ENCODE measurements around the gene GAB4.
"Not testable (repeated sequence)": the region's sequence is repeated elsewhere in the genome, so short reads cannot be mapped to it uniquely, and the experiment has no call there.

GAB4 gene

GRCh38 chr22:17047656-17048055 lies 39.6 kb upstream of the GAB4 start:
- Histone ChIP-seq H3K9me2 (replicated peaks; ENCODE audit: insufficient read depth, low read length) (no peaks in the 10 kb centered on the region), H3K79me2 (ENCODE audit: low read length) (peaks cover 42% of the 10 kb centered on the region), H3K27ac (ENCODE audit: low read length) (no peak overlapping the region), H3F3A (ENCODE audit: insufficient read depth, low read length) (no peaks in the 10 kb centered on the region), H3K9me3 (replicated peaks; ENCODE audit: insufficient read depth, low read length) (no peaks in the 10 kb centered on the region), H2AFZ (ENCODE audit: low read length) (no peak overlapping the region), H3K4me3 (ENCODE audit: low read length) (no peak overlapping the region), H3K4me2 (ENCODE audit: low read depth, low read length) (no peak overlapping the region), H3K4me1 (ENCODE audit: low read length) (no peaks in the 10 kb centered on the region), H3K27me3 (replicated peaks; ENCODE audit: insufficient read depth, low read length) (no peaks in the 10 kb centered on the region), H3K36me3 (replicated peaks; ENCODE audit: insufficient read depth, low read length) (peaks cover 8% of the 10 kb centered on the region; the same call in 1 of the 2 replicates), H4K20me1 (ENCODE audit: insufficient read depth, low read length) (peaks cover 6% of the 10 kb centered on the region; the same call in 1 of the 2 replicates), H3K9ac (ENCODE audit: low read length) (no peak overlapping the region)
- no peak for DNase-seq
- TF ChIP-seq CTCF (IDR thresholded peaks at IDR 0.05; ENCODE audit: low read length) (no peak), EZH2 (optimal IDR thresholded peaks at IDR 0.05; ENCODE audit: low read depth, low read length) (no peak)

GRCh38 chr22:17046566-17047348 lies 38.7 kb upstream of the GAB4 start:
- DNase-seq, result no peak
- TF ChIP-seq CTCF (IDR thresholded peaks at IDR 0.05; ENCODE audit: low read length) (no peak), EZH2phosphoT487 (IDR thresholded peaks at IDR 0.05; ENCODE audit: low read length) (no peak)
- no peaks in the 10 kb centered on the region for H3K9me3 ChIP-seq (replicated peaks; ENCODE audit: insufficient read depth, low read length)
- H3K9ac ChIP-seq (ENCODE audit: low read length), result no peak overlapping the region
- no peaks in the 10 kb centered on the region for H3F3A ChIP-seq (ENCODE audit: insufficient read depth, low read length)
- H2AFZ ChIP-seq (ENCODE audit: low read length), result no peak overlapping the region
- H3K4me2 ChIP-seq (ENCODE audit: low read depth, low read length), result no peak overlapping the region
- peaks cover 51% of the 10 kb centered on the region for H3K79me2 ChIP-seq (ENCODE audit: low read length)
- H3K36me3 ChIP-seq (replicated peaks; ENCODE audit: insufficient read depth, low read length), result peaks cover 8% of the 10 kb centered on the region; the same call in 1 of the 2 replicates
- H4K20me1 ChIP-seq (ENCODE audit: insufficient read depth, low read length), result peaks cover 6% of the 10 kb centered on the region; the same call in 1 of the 2 replicates
- H3K4me3 ChIP-seq (ENCODE audit: low read length), result no peak overlapping the region
- H3K27me3 ChIP-seq (replicated peaks; ENCODE audit: insufficient read depth, low read length), result no peaks in the 10 kb centered on the region
- H3K27ac ChIP-seq (ENCODE audit: low read length), result no peak overlapping the region
- no peaks in the 10 kb centered on the region for H3K4me1 ChIP-seq (ENCODE audit: low read length)
- H3K9me2 ChIP-seq (replicated peaks; ENCODE audit: insufficient read depth, low read length), result no peaks in the 10 kb centered on the region

DNA sequence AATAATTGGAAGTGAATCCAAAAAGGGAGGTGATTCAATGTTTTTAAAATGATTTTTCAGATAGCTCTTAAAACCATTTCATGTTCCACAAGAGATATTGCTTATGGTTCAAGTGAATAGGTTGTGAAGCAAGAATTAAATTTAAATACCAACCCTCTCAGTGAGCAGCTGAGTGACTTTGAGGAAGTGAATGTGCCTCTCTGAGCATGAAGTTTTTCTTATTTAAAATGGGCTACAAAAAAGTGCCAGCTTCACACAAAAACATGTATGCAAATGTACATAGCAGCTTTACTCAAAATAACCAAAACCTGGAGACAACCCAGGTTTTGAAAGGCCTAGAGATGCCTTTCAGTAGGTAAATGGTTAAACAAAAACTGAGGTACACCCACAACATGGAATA lies 35.5 kb upstream of the GAB4 start:
- H3F3A ChIP-seq (ENCODE audit: insufficient read depth, low read length), result no peaks in the 10 kb centered on the region
- no peaks in the 10 kb centered on the region for H3K9me2 ChIP-seq (replicated peaks; ENCODE audit: insufficient read depth, low read length)
- H3K9me3 ChIP-seq (replicated peaks; ENCODE audit: insufficient read depth, low read length), result no peaks in the 10 kb centered on the region
- H3K9ac ChIP-seq (ENCODE audit: low read length), result no peak overlapping the region
- peaks cover 6% of the 10 kb centered on the region for H4K20me1 ChIP-seq (ENCODE audit: insufficient read depth, low read length)
- TF ChIP-seq EZH2phosphoT487 (IDR thresholded peaks at IDR 0.05; ENCODE audit: low read length) (no peak), CTCF (IDR thresholded peaks at IDR 0.05; ENCODE audit: low read length) (no peak), EZH2 (optimal IDR thresholded peaks at IDR 0.05; ENCODE audit: low read depth, low read length) (no peak)
- H3K27ac ChIP-seq (ENCODE audit: low read length), result no peak overlapping the region
- H3K79me2 ChIP-seq (ENCODE audit: low read length), result peaks cover 82% of the 10 kb centered on the region
- no peak overlapping the region for H3K4me3 ChIP-seq (ENCODE audit: low read length)
- H2AFZ ChIP-seq (ENCODE audit: low read length), result no peak overlapping the region
- no peak for DNase-seq
- no peak overlapping the region for H3K4me2 ChIP-seq (ENCODE audit: low read depth, low read length)
- H3K4me1 ChIP-seq (ENCODE audit: low read length), result no peaks in the 10 kb centered on the region
- H3K36me3 ChIP-seq (replicated peaks; ENCODE audit: insufficient read depth, low read length), result peaks cover 4% of the 10 kb centered on the region; the same call in 1 of the 2 replicates
- H3K27me3 ChIP-seq (replicated peaks; ENCODE audit: insufficient read depth, low read length), result no peaks in the 10 kb centered on the region

- H3K9me2 ChIP-seq (replicated peaks; ENCODE audit: insufficient read depth, low read length); H3K4me1 ChIP-seq (ENCODE audit: low read length); H3F3A ChIP-seq (ENCODE audit: insufficient read depth, low read length); H3K9me3 ChIP-seq (replicated peaks; ENCODE audit: insufficient read depth, low read length); H4K20me1 ChIP-seq (ENCODE audit: insufficient read depth, low read length); H3K36me3 ChIP-seq (replicated peaks; ENCODE audit: insufficient read depth, low read length); H3K27me3 ChIP-seq (replicated peaks; ENCODE audit: insufficient read depth, low read length): not testable (repeated sequence)
- Histone ChIP-seq H2AFZ (ENCODE audit: low read length) (peak overlapping the region; percentile 78), H3K4me3 (ENCODE audit: low read length) (peak overlapping the region; percentile 79), H3K9ac (ENCODE audit: low read length) (peak overlapping the region; percentile 85), H3K27ac (ENCODE audit: low read length) (peak overlapping the region; percentile 86; the same call in 1 of the 2 replicates), H3K4me2 (ENCODE audit: low read depth, low read length) (peak overlapping the region; percentile 94; the same call in 1 of the 2 replicates), H3K79me2 (ENCODE audit: low read length) (peaks cover 46% of the 10 kb centered on the region)
- peak; percentile 43 for DNase-seq
These were observed 29.1 kb upstream of the GAB4 start for GRCh38 chr22:17036842-17037711.

Measured in MM.1S (cell line).